Thyroid gland (tissue), 4 donors: Measurements from ENCODE around the gene APC2.

Source experiments
- POLR2A ChIP-seq, 2 donors: fragments of 450-650 bp; IDR thresholded peaks; one replicate each; pipeline ENCODE4 v1.6.1; 2017; ENCODE audit warnings: antibody characterized with exemption in 2 of 2, mild to moderate bottlenecking in 2 of 2, moderate library complexity in 1 of 2
- TF ChIP-seq, protein P1 (sequence below), 6 experiments: fragments of 200-600 bp in 3 of 6; fragments of 450-650 bp in 3 of 6; sonication (generic) in 3 of 6; IDR thresholded peaks; one replicate each; pipeline ENCODE4 v1.5.1; 2016 to 2019; ENCODE audit warnings: antibody characterized with exemption in 6 of 6, mild to moderate bottlenecking in 2 of 6, inconsistent platforms in 1 of 6, moderate library complexity in 1 of 6

DNA sequence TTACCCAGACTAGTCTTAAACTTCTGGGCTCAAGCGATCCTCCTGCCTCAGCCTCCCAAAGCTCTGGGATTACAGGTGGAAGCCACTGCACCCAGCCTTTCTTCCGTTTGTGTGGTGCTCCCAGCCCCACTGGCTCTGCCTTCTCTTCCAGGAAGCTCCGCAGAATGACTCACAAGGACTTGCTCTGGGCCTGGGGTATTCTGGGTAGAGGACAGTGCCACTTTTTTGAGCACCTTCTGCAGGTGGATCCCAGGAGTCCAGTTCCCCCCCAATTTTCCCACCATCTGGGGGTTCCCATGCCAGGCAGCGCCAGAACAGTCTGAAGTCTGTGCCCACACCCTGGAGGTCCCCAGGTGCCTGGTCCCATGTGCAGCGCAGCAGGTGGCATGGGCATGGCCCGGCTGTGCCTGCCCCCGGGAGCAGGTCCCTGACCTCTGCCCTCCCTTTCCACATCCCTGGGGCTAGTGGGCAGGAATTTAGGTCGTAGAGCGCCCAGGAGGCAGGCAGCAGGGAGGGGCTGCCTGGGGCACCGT lies 42.6 kb downstream of the APC2 start:
- no peak for TF ChIP-seq POLR2A (IDR thresholded peaks at IDR 0.05)
- TF ChIP-seq, protein P1, sequence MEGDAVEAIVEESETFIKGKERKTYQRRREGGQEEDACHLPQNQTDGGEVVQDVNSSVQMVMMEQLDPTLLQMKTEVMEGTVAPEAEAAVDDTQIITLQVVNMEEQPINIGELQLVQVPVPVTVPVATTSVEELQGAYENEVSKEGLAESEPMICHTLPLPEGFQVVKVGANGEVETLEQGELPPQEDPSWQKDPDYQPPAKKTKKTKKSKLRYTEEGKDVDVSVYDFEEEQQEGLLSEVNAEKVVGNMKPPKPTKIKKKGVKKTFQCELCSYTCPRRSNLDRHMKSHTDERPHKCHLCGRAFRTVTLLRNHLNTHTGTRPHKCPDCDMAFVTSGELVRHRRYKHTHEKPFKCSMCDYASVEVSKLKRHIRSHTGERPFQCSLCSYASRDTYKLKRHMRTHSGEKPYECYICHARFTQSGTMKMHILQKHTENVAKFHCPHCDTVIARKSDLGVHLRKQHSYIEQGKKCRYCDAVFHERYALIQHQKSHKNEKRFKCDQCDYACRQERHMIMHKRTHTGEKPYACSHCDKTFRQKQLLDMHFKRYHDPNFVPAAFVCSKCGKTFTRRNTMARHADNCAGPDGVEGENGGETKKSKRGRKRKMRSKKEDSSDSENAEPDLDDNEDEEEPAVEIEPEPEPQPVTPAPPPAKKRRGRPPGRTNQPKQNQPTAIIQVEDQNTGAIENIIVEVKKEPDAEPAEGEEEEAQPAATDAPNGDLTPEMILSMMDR (IDR thresholded peaks at IDR 0.05) = no peak
